K562 (cell line): Measurements from ENCODE around the gene RPTOR.

ENCODE experiments used
- CBFB ChIP-seq: sonication (generic); formaldehyde crosslinking; IDR thresholded peaks from 2 replicates; pipeline ENCODE4 v1.4.0; 2020; ENCODE audit warnings: mild to moderate bottlenecking, missing genetic modification reagents
- CBX1 ChIP-seq: sonication (generic); IDR thresholded peaks from 2 replicates; pipeline ENCODE4 v1.6.1; 2016; ENCODE audit warnings: antibody characterized with exemption, low read depth, mild to moderate bottlenecking
- CBX5 ChIP-seq: IDR thresholded peaks from 2 replicates; pipeline ENCODE4 v1.6.1; 2014; ENCODE audit warnings: low read depth, borderline replicate concordance
- CTCF ChIP-seq, 3 experiments: IDR thresholded peaks in 2 of 3; conservative IDR thresholded peaks in 1 of 3; 2 replicates each; pipeline ENCODE4 v1.5.1; 2011 to 2012; ENCODE audit warnings: low read length in 3 of 3, mild to moderate bottlenecking in 3 of 3, control low read depth in 2 of 3, improper control_type of control experiment in 1 of 3, inconsistent platforms in 1 of 3, low read depth in 1 of 3, mixed read lengths in 1 of 3, moderate library complexity in 1 of 3; ENCODE audit not compliant: insufficient read depth in 2 of 3
- FOXK1 ChIP-seq: sonication (generic); formaldehyde crosslinking; IDR thresholded peaks from 2 replicates; pipeline ENCODE4 v1.8.0; 2022; ENCODE audit warnings: missing genetic modification reagents, mild to moderate bottlenecking, borderline replicate concordance
- MAFF ChIP-seq: IDR thresholded peaks from 2 replicates; pipeline ENCODE4 v1.6.1; 2012; ENCODE audit warnings: low read length, improper control_type of control experiment
- MBD2 ChIP-seq: sonication (generic); IDR thresholded peaks from 2 replicates; pipeline ENCODE4 v1.6.1; 2016; ENCODE audit warnings: low read depth, borderline replicate concordance
- MXI1 ChIP-seq: IDR thresholded peaks from 2 replicates; pipeline ENCODE4 v1.6.1; 2011; ENCODE audit warnings: low read depth, mild to moderate bottlenecking, improper control_type of control experiment, low read length
- NCOA1 ChIP-seq: fragments of 450-650 bp; IDR thresholded peaks from 2 replicates; pipeline ENCODE4 v1.6.1; 2016; ENCODE audit warnings: low read depth
- PHF21A ChIP-seq: fragments of 450-650 bp; IDR thresholded peaks from 2 replicates; pipeline ENCODE4 v1.6.1; 2017; ENCODE audit warnings: low read depth, borderline replicate concordance
- RBM14 ChIP-seq: fragments of 200-400 bp; formaldehyde crosslinking; IDR thresholded peaks from 2 replicates; pipeline ENCODE4 v1.6.1; 2018; ENCODE audit warnings: low read depth, mild to moderate bottlenecking, low read length, moderate library complexity, borderline replicate concordance; ENCODE audit not compliant: insufficient read depth
- TF ChIP-seq, protein P1 (sequence below): sonication (generic); formaldehyde crosslinking; IDR thresholded peaks from 2 replicates; pipeline ENCODE4 v1.8.1; 2023; ENCODE audit warnings: mild to moderate bottlenecking, missing genetic modification reagents

DNA sequence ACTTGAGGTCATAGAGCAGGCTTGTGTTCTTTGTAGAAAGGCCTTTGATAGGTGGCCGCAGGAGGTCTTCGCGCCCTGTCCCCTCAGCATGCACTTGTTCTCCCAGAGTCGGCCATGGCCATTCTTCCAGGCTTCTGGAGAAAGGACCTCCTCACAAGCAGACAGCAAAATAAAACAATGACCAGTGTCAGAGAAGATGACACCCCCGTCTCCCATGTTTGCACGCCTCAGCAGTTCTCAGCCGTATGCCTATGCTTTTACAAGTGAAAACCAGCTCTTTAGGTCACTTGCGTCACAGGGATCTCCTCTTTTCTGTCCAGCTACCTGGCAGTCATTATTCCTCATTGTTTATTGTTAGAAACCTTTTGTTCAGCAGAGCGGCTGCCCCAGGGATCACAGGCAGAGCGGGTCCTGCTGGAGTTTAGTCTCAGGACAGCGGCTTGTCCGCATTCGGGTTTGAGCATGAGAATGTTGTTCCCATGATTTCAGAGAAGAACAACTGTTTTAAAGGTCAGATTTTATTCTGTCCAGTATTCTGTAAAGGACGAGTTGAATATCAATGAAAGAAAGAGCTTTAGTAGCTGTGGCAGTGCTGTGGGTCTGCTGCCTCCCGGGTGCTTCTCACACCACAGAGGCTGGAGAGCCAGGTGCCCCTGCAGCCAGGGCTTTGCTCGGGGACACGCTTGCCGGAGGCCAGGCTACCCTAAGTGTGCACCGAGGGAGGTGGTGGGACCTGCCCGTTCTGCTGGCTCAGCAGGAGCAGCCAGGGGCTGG is 123.9 kb downstream of the RPTOR start:
- no peak for TF ChIP-seq CTCF (IDR thresholded peaks at IDR 0.05 in 2 of 3, conservative IDR thresholded peaks at IDR 0.05 in 1 of 3; ENCODE audit: insufficient read depth in 2 of 3, low read depth in 1 of 3, low read length in 3 of 3)
- TF ChIP-seq FOXK1 (CRISPR knock-in tag), result no peak
- TF ChIP-seq, protein P1, sequence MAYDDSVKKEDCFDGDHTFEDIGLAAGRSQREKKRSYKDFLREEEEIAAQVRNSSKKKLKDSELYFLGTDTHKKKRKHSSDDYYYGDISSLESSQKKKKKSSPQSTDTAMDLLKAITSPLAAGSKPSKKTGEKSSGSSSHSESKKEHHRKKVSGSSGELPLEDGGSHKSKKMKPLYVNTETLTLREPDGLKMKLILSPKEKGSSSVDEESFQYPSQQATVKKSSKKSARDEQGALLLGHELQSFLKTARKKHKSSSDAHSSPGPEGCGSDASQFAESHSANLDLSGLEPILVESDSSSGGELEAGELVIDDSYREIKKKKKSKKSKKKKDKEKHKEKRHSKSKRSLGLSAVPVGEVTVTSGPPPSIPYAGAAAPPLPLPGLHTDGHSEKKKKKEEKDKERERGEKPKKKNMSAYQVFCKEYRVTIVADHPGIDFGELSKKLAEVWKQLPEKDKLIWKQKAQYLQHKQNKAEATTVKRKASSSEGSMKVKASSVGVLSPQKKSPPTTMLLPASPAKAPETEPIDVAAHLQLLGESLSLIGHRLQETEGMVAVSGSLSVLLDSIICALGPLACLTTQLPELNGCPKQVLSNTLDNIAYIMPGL, result no peak
- TF ChIP-seq NCOA1, result no peak
- TF ChIP-seq MAFF, result no peak
- TF ChIP-seq RBM14, result no peak
- no peak for TF ChIP-seq CBX1
- no peak for TF ChIP-seq PHF21A
- no peak for TF ChIP-seq CBX5
- no peak for TF ChIP-seq MXI1
- no peak for TF ChIP-seq CBFB (CRISPR knock-in tag)
- TF ChIP-seq MBD2, result no peak
